AG04450 (cell line): Measurements from ENCODE around the gene RALGAPA1. TPM values are rescaled to one million over a fixed set of nuclear protein-coding genes. Genes with fewer than 3 reads are reported as not detected.

Experiments used
- CTCF ChIA-PET: fragments of 300-600, 350-600 bp; formaldehyde crosslinking; extraction: SDS; loops from one replicate; lab custom pipeline; 2022; ENCODE audit warnings: antibody characterized with exemption, inconsistent platforms; lab: Charles Lee
- POLR2A ChIA-PET: fragments of 350-600 bp; formaldehyde crosslinking; extraction: SDS; loops from one replicate; lab custom pipeline; 2021; ENCODE audit warnings: antibody characterized with exemption, inconsistent platforms; lab: Yijun Ruan, JAX
- DNase-seq: peaks from one replicate; pipeline ENCODE4 v3.0.0-alpha.2; 2011; ENCODE audit warnings: low read depth, low spot score
- H3K27ac ChIP-seq: one replicate; pipeline ENCODE4 v1.5.1; 2012; ENCODE audit warnings: low read depth, low read length, control low read depth
- H3K27me3 ChIP-seq: one replicate; pipeline ENCODE4 v1.6.0; 2012; ENCODE audit warnings: low read length; ENCODE audit not compliant: control insufficient read depth, insufficient read depth
- H3K4me3 ChIP-seq: 2 replicates; pipeline ENCODE4 v1.5.1; 2011; ENCODE audit warnings: mild to moderate bottlenecking, low read depth, low read length, control low read depth
- H3K9me3 ChIP-seq: 2 replicates; pipeline ENCODE4 v1.5.1; 2012; ENCODE audit warnings: low read length; ENCODE audit not compliant: control insufficient read depth, insufficient read depth
- polyA plus RNA-seq: library from polyadenylated mRNA; depleted of rRNA; stranded (reverse); fragments of >200 nt; gene quantifications from 2 replicates; pipeline ENCODE4 v1.2.3, GENCODE V29; 2011
- TF ChIP-seq, protein P1 (sequence below): IDR thresholded peaks from 2 replicates; pipeline ENCODE4 v1.5.1; 2011; ENCODE audit warnings: low read depth, low read length, control low read depth, inconsistent platforms

RALGAPA1 gene
- polyA plus RNA-seq, 1 experiment: 9.7 TPM

DNA sequence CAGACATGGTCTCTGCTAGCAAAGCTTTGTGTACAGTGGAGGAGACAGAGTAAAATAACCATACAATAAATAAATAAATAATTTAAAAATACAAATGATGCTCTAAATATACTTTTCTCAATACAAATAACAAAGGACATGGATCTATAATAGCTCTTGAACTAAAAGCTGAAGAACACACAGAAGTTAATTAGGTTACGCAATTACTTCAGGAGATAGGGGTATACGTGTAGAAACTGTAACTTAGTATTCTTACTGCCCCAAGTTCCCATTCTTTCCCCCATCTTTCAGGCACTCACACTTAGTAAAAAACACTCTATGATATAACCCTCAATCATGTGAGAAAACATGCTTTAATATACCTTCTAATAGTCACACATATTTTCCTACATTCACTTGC is 231.0 kb downstream of the RALGAPA1 start:
- TF ChIP-seq, protein P1, sequence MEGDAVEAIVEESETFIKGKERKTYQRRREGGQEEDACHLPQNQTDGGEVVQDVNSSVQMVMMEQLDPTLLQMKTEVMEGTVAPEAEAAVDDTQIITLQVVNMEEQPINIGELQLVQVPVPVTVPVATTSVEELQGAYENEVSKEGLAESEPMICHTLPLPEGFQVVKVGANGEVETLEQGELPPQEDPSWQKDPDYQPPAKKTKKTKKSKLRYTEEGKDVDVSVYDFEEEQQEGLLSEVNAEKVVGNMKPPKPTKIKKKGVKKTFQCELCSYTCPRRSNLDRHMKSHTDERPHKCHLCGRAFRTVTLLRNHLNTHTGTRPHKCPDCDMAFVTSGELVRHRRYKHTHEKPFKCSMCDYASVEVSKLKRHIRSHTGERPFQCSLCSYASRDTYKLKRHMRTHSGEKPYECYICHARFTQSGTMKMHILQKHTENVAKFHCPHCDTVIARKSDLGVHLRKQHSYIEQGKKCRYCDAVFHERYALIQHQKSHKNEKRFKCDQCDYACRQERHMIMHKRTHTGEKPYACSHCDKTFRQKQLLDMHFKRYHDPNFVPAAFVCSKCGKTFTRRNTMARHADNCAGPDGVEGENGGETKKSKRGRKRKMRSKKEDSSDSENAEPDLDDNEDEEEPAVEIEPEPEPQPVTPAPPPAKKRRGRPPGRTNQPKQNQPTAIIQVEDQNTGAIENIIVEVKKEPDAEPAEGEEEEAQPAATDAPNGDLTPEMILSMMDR: no peak
- H3K27me3 ChIP-seq: no peaks in the 10 kb centered on the region
- no peak overlapping the region for H3K4me3 ChIP-seq
- H3K27ac ChIP-seq: no peak overlapping the region
- POLR2A ChIA-PET: no interaction called here
- no peaks in the 10 kb centered on the region for H3K9me3 ChIP-seq
- CTCF ChIA-PET: no interaction called here
- DNase-seq: no peak

DNA sequence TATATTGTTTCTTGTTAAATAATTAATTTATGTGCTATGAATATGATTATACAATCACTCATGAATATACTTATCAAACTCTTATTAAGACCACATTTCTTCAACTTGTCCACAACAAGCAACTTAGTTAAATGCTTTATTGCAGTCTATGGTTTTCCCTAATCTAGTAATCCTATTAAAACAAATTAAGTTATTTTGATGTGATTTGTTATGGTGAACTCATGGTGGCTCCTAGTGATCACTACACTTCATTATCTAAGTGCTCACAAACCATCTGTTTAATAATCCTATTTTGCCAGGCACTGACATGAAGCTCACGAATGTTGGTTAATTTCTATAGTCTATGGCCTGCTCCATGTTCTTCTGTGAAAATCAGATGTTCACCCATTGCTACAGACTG is 232.2 kb downstream of the RALGAPA1 start:
- Histone ChIP-seq H3K9me3 (no peaks in the 10 kb centered on the region), H3K27ac (no peak overlapping the region), H3K4me3 (no peak overlapping the region), H3K27me3 (no peaks in the 10 kb centered on the region)
- ChIA-PET CTCF (interaction anchor here (0.6 kb wide), 1 partner anchor 154 kb away, joined by 3 read pairs; no protein-coding TSS in a partner anchor), POLR2A (no interaction called here)
- TF ChIP-seq, protein P1: no peak
- DNase-seq: no peak

DNA sequence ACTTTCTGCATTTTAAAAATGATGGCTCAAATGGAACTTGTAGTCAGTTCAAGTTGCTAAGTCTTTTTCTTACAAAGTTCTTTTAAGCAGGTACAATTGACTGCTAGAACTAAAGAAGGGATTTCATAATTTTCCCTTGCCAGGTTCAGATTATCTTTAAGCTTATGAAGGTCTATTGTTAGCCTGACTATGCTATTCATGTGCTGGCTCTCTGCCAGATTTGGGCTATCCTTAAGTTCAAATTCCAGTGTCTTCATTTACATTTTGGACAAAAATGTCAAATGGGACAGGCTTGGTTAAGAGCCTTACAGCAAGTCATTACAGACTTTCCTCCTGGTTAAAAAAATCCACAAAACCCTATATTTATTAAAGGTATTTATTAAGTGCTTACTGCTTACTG is 232.8 kb downstream of the RALGAPA1 start:
- DNase-seq: no peak
- ChIA-PET CTCF (no interaction called here), POLR2A (interaction anchor here (0.6 kb wide), 1 partner anchor 14 kb away, joined by 3 read pairs; no protein-coding TSS in a partner anchor)
- Histone ChIP-seq H3K4me3 (no peak overlapping the region), H3K27me3 (no peaks in the 10 kb centered on the region), H3K27ac (no peak overlapping the region), H3K9me3 (no peaks in the 10 kb centered on the region)
- TF ChIP-seq, protein P1: no peak

DNA sequence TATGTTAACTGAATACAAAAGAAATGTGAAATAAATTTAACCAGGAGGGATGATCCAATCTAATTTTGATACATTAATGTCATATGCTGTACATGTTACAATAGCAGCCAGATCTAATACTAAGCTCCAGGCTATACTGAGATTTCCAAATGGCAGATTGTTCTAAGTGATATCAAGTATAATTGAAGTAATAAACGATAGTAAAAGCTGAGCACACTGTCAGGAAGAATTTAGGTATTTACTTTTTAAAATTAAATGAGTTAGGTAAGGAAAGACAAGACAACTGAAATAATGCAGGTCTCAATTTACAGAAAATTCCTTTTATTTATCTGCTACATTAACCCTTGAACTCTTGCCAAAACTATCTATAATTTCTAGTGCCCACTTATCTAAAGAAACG is 235.2 kb downstream of the RALGAPA1 start:
- no peak overlapping the region for H3K4me3 ChIP-seq
- TF ChIP-seq, protein P1: no peak
- DNase-seq: no peak
- ChIA-PET CTCF (no interaction called here), POLR2A (no interaction called here)
- no peaks in the 10 kb centered on the region for H3K27me3 ChIP-seq
- H3K9me3 ChIP-seq: no peaks in the 10 kb centered on the region
- H3K27ac ChIP-seq: no peak overlapping the region

DNA sequence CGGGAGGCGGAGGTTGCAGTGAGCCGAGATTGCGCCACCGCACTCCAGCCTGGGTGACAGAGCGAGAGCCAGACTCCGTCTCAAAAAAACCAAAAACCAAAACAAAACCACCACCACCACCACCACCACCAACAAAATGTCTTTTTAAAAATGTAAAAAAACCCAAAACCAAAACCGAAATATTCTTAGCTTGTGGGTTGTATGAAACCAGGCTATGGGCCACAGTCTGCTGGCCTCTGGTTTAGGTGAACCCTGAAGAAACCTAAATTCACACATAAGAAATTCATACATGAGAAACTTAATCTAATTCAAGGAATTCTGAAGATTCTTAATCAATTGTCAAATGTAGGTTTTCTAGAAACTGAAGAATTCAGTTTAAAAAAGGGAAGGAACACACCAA is 237.5 kb downstream of the RALGAPA1 start:
- ChIA-PET POLR2A (no interaction called here), CTCF (interaction anchor here (0.8 kb wide), 1 partner anchor 155 kb away, joined by 4 read pairs; no protein-coding TSS in a partner anchor)
- no peak overlapping the region for H3K4me3 ChIP-seq
- DNase-seq: no peak
- no peaks in the 10 kb centered on the region for H3K27me3 ChIP-seq
- no peak overlapping the region for H3K27ac ChIP-seq
- no peaks in the 10 kb centered on the region for H3K9me3 ChIP-seq
- TF ChIP-seq, protein P1: no peak
